HEK293 (cell line): Measurements from ENCODE around the gene MSANTD4.

Experiments used
- CTCF ChIA-PET: fragments of 350-600 bp; formaldehyde crosslinking; extraction: SDS; loops from one replicate; lab custom pipeline; 2021; ENCODE audit warnings: antibody characterized with exemption; lab: Yijun Ruan, JAX
- POLR2A ChIA-PET: fragments of 300-600 bp; formaldehyde crosslinking; extraction: SDS; loops from one replicate; lab custom pipeline; 2020; ENCODE audit warnings: antibody characterized with exemption, inconsistent platforms; lab: Yijun Ruan, JAX
- H3K27ac ChIP-seq: fragments of 200-500 bp; sonication (Bioruptor generic); 2 replicates; pipeline ENCODE4 v1.5.1; 2014; ENCODE audit warnings: low read depth, low read length, control low read depth, inconsistent platforms; ENCODE audit errors: extremely low read depth
- H3K36me3 ChIP-seq, 2 experiments: fragments of 200-500 bp in 1 of 2; sonication (Bioruptor generic) in 1 of 2; 1 replicate in 1 of 2; 2 replicates in 1 of 2; pipeline ENCODE4 v1.5.1; 2014 to 2017; ENCODE audit warnings: inconsistent platforms in 2 of 2, low read length in 2 of 2; ENCODE audit not compliant: control insufficient read depth in 2 of 2, insufficient read depth in 1 of 2
- H3K4me1 ChIP-seq: fragments of 200-500 bp; sonication (Bioruptor generic); 2 replicates; pipeline ENCODE4 v1.5.1; 2014; ENCODE audit warnings: mild to moderate bottlenecking, low read length, inconsistent platforms; ENCODE audit not compliant: control insufficient read depth, insufficient read depth
- H3K4me3 ChIP-seq: 2 replicates; pipeline ENCODE4 v1.5.1; 2011; ENCODE audit warnings: low read depth, mild to moderate bottlenecking, control low read depth, low read length, moderate library complexity
- H3K9me3 ChIP-seq: fragments of 200-500 bp; sonication (Bioruptor generic); 2 replicates; pipeline ENCODE4 v1.5.1; 2014; ENCODE audit warnings: low read depth, low read length, inconsistent platforms; ENCODE audit not compliant: control insufficient read depth, insufficient read depth
- GLI4 ChIP-seq: fragments of 450-650 bp; formaldehyde crosslinking; IDR thresholded peaks from 2 replicates; pipeline ENCODE4 v1.5.1; 2016; ENCODE audit warnings: missing biosample characterization, missing genetic modification characterization
- HOXD13 ChIP-seq: sonication (generic); formaldehyde crosslinking; IDR thresholded peaks from 2 replicates; pipeline ENCODE4 v1.8.0; 2022; ENCODE audit warnings: missing genetic modification reagents, borderline replicate concordance
- KLF1 ChIP-seq: fragments of 450-650 bp; formaldehyde crosslinking; IDR thresholded peaks from 2 replicates; pipeline ENCODE4 v1.5.1; 2016; ENCODE audit warnings: missing biosample characterization, missing genetic modification characterization
- KLF16 ChIP-seq: fragments of 450-650 bp; formaldehyde crosslinking; IDR thresholded peaks from 2 replicates; pipeline ENCODE4 v1.5.1; 2017; ENCODE audit warnings: missing biosample characterization, missing genetic modification characterization
- KLF8 ChIP-seq: fragments of 450-650 bp; formaldehyde crosslinking; IDR thresholded peaks from 2 replicates; pipeline ENCODE4 v1.5.1; 2016; ENCODE audit warnings: missing biosample characterization, missing genetic modification characterization
- PATZ1 ChIP-seq: fragments of 450-650 bp; formaldehyde crosslinking; IDR thresholded peaks from 2 replicates; pipeline ENCODE4 v1.5.1; 2016; ENCODE audit warnings: missing biosample characterization, missing genetic modification characterization
- PRDM6 ChIP-seq: fragments of 450-650 bp; formaldehyde crosslinking; IDR thresholded peaks from 2 replicates; pipeline ENCODE4 v1.5.1; 2017; ENCODE audit warnings: missing biosample characterization, missing genetic modification characterization
- ZIC2 ChIP-seq: fragments of 450-650 bp; formaldehyde crosslinking; IDR thresholded peaks from 2 replicates; pipeline ENCODE4 v1.5.1; 2016; ENCODE audit warnings: missing biosample characterization, missing genetic modification characterization
- ZNF274 ChIP-seq, 2 experiments: fragments of 200-500 bp in 1 of 2; fragments of 450-650 bp in 1 of 2; sonication (Bioruptor generic) in 1 of 2; formaldehyde crosslinking in 1 of 2; IDR thresholded peaks; 2 replicates each; pipeline versions ENCODE4 v1.5.1 to v1.6.1; 2014 to 2016; ENCODE audit warnings: borderline replicate concordance in 1 of 2, inconsistent platforms in 1 of 2, low read length in 1 of 2, missing biosample characterization in 1 of 2, missing genetic modification characterization in 1 of 2
- ZNF341 ChIP-seq: fragments of 450-650 bp; formaldehyde crosslinking; IDR thresholded peaks from 2 replicates; pipeline ENCODE4; 2016; ENCODE audit warnings: low read depth, missing biosample characterization, missing genetic modification characterization
- ZNF350 ChIP-seq: fragments of 450-650 bp; formaldehyde crosslinking; IDR thresholded peaks from 2 replicates; pipeline ENCODE4 v1.5.0; 2017; ENCODE audit warnings: missing biosample characterization, mild to moderate bottlenecking, missing genetic modification characterization
- ZNF514 ChIP-seq: fragments of 450-650 bp; formaldehyde crosslinking; IDR thresholded peaks from 2 replicates; pipeline ENCODE4 v1.5.1; 2016; ENCODE audit warnings: missing biosample characterization, missing genetic modification characterization
- ZNF521 ChIP-seq: fragments of 450-650 bp; formaldehyde crosslinking; IDR thresholded peaks from 2 replicates; pipeline ENCODE4 v1.5.1; 2017; ENCODE audit warnings: missing biosample characterization, mild to moderate bottlenecking, missing genetic modification characterization
- ZNF549 ChIP-seq: fragments of 450-650 bp; IDR thresholded peaks from 2 replicates; pipeline ENCODE4 v1.5.1; 2018; ENCODE audit warnings: missing biosample characterization, missing genetic modification characterization, mild to moderate bottlenecking, inconsistent platforms, moderate library complexity
- ZNF623 ChIP-seq: fragments of 450-650 bp; formaldehyde crosslinking; IDR thresholded peaks from 2 replicates; pipeline ENCODE4 v1.5.1; 2016; ENCODE audit warnings: missing biosample characterization, missing genetic modification characterization
- ZNF629 ChIP-seq: fragments of 450-650 bp; formaldehyde crosslinking; IDR thresholded peaks from 2 replicates; pipeline ENCODE4 v1.5.1; 2017; ENCODE audit warnings: missing biosample characterization, missing genetic modification characterization
- ZNF701 ChIP-seq: fragments of 450-650 bp; formaldehyde crosslinking; IDR thresholded peaks from 2 replicates; pipeline ENCODE4 v1.5.1; 2016; ENCODE audit warnings: missing biosample characterization, missing genetic modification characterization
- ZNF747 ChIP-seq: fragments of 450-650 bp; formaldehyde crosslinking; IDR thresholded peaks from 2 replicates; pipeline ENCODE4 v1.5.1; 2016; ENCODE audit warnings: missing biosample characterization, missing genetic modification characterization
- ZNF768 ChIP-seq: fragments of 450-650 bp; formaldehyde crosslinking; IDR thresholded peaks from 2 replicates; pipeline ENCODE4 v1.5.1; 2018; ENCODE audit warnings: missing biosample characterization, mild to moderate bottlenecking, missing genetic modification characterization
- ZSCAN23 ChIP-seq: fragments of 450-650 bp; formaldehyde crosslinking; IDR thresholded peaks from 2 replicates; pipeline ENCODE4 v1.5.1; 2016; ENCODE audit warnings: missing biosample characterization, missing genetic modification characterization
- TF ChIP-seq, protein P1 (sequence below): fragments of 450-650 bp; formaldehyde crosslinking; IDR thresholded peaks from 2 replicates; pipeline ENCODE4 v1.5.0; 2017; ENCODE audit warnings: missing biosample characterization, missing genetic modification characterization, borderline replicate concordance

Gene MSANTD4

GRCh38 chr11:106070606-106071005 is 48.6 kb upstream of the MSANTD4 start:
- Histone ChIP-seq H3K4me1 (no peaks in the 10 kb centered on the region), H3K9me3 (no peaks in the 10 kb centered on the region), H3K36me3 (no peaks in the 10 kb centered on the region), H3K4me3 (no peak overlapping the region), H3K27ac (no peak overlapping the region)
- no peak for TF ChIP-seq HOXD13 (CRISPR knock-in tag)
- TF ChIP-seq ZNF623 (tag by site-specific recombination): no peak
- TF ChIP-seq GLI4 (tag by site-specific recombination): no peak
- no peak for TF ChIP-seq ZNF274 (IDR thresholded peaks at IDR 0.05; ENCODE audit: low read length)
- TF ChIP-seq ZNF274 (tag by site-specific recombination; IDR thresholded peaks at IDR 0.05; ENCODE audit: borderline replicate concordance): no peak
- POLR2A ChIA-PET: no interaction called here
- CTCF ChIA-PET: interaction anchor here (0.7 kb wide), 2 partner anchors 10 to 1247 kb away, joined by 3 read pairs; no protein-coding TSS in a partner anchor

DNA sequence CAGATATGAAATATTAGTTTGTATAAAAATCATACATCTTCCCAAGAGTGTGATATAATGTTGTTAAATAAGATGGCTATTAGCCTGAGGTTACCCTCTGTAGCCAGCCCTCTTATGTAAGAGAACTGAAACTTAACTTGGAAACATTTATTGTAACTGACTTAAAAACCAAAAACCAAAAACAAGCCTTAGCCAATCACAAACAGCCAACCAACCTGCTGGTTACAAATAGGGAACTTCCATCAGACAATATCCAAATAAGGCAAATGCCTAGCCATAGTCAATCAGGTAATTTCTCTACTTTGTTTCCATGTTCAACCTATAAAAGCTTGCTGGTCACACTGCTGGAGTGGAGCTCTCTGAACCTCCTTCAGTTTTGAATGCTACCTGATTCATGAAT is 41.0 kb upstream of the MSANTD4 start:
- H3K27ac ChIP-seq: no peak overlapping the region
- POLR2A ChIA-PET: no interaction called here
- H3K9me3 ChIP-seq: no peaks in the 10 kb centered on the region
- CTCF ChIA-PET: no interaction called here
- no peaks in the 10 kb centered on the region for H3K36me3 ChIP-seq
- H3K4me1 ChIP-seq: no peaks in the 10 kb centered on the region
- no peak overlapping the region for H3K4me3 ChIP-seq
- peak; percentile 77; the same call in 1 of the 2 replicates for TF ChIP-seq ZNF549 (tag by site-specific recombination)
- TF ChIP-seq KLF8: no peak
- TF ChIP-seq ZNF747 (tag by site-specific recombination): no peak
- no peak for TF ChIP-seq ZNF768
- no peak for TF ChIP-seq ZIC2
- no peak for TF ChIP-seq ZNF341 (tag by site-specific recombination)
- no peak for TF ChIP-seq ZNF701 (tag by site-specific recombination)
- no peak for TF ChIP-seq KLF1 (tag by site-specific recombination)

DNA sequence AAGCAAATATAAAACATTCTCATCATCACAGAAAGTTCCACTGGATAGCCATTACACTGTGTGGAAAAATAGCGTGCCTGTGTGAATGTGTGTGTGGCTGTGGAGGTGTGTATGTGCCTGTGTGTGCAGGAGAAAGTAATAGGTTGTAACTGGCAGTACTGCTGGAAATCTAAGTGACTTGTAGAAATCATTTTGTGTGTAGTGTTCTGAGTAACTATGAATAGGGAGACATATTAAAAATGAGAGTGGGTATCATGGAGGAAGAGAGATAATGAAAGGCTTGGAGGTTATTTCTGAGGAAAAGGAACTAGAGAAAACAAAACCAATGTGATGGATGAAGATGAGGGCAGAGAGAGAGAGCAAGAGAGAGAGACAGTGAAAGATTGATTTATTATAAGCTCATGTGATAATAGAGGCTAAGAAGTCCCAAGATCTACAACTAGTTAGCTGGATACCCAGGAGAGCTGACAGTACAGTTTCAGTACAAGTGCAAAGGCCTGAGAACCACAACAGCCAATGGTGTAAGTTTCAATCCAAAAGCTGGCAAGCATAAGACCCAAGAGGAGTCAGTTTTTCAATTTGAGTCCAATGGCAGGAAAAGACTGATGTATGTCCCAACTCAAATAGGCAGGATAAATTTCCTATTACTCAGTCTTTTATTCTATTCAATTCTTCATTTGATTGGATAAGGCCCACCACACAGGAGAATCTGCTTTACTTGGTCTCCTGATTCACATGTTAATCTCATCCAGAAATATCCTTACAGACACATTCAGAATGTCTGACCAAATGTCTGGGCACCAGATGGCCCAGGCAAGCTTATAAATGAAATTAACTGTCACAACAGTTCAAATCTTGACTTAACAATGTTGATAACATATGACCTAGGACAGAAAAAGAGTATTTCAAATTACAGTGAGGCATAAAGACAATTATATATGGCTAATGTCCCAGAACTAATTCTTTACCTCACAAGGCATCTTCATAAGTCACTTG is 40.2 kb upstream of the MSANTD4 start:
- Histone ChIP-seq H3K27ac (no peak overlapping the region), H3K36me3 (no peaks in the 10 kb centered on the region), H3K4me3 (no peak overlapping the region), H3K9me3 (no peaks in the 10 kb centered on the region), H3K4me1 (no peaks in the 10 kb centered on the region)
- CTCF ChIA-PET: interaction anchor here (0.7 kb wide), 1 partner anchor 805 kb away, joined by 3 read pairs; no protein-coding TSS in a partner anchor
- POLR2A ChIA-PET: interaction anchor here (1.1 kb wide), 1 partner anchor 15 kb away, joined by 5 read pairs; the partner anchor contains the start of genes AASDHPPT and KBTBD3
- no peak for TF ChIP-seq ZNF514 (tag by site-specific recombination)
- TF ChIP-seq ZNF521 (tag by site-specific recombination): no peak
- no peak for TF ChIP-seq KLF16
- no peak for TF ChIP-seq ZIC2
- TF ChIP-seq ZSCAN23: no peak
- no peak for TF ChIP-seq PATZ1 (tag by site-specific recombination)
- TF ChIP-seq, protein P1, sequence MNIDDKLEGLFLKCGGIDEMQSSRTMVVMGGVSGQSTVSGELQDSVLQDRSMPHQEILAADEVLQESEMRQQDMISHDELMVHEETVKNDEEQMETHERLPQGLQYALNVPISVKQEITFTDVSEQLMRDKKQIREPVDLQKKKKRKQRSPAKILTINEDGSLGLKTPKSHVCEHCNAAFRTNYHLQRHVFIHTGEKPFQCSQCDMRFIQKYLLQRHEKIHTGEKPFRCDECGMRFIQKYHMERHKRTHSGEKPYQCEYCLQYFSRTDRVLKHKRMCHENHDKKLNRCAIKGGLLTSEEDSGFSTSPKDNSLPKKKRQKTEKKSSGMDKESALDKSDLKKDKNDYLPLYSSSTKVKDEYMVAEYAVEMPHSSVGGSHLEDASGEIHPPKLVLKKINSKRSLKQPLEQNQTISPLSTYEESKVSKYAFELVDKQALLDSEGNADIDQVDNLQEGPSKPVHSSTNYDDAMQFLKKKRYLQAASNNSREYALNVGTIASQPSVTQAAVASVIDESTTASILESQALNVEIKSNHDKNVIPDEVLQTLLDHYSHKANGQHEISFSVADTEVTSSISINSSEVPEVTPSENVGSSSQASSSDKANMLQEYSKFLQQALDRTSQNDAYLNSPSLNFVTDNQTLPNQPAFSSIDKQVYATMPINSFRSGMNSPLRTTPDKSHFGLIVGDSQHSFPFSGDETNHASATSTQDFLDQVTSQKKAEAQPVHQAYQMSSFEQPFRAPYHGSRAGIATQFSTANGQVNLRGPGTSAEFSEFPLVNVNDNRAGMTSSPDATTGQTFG: no peak
- no peak for TF ChIP-seq ZNF629 (tag by site-specific recombination)
- TF ChIP-seq PRDM6 (tag by site-specific recombination): no peak
- TF ChIP-seq ZNF350 (tag by site-specific recombination): no peak
